ENCODE data around the gene CACNB4.

GRCh38 chr2:151991010-151991409 lies 107.8 kb downstream of the CACNB4 start:
- no peak for TF ChIP-seq SUZ12 (IDR thresholded peaks at IDR 0.05; ENCODE audit: extremely low read depth, insufficient read depth, insufficient read length)
- no peak for TF ChIP-seq ZNF274 (IDR thresholded peaks at IDR 0.05; ENCODE audit: low read depth, low read length)
